Breast epithelium (tissue), 4 donors: Measurements from ENCODE around the gene ZACN. TPM values are rescaled to one million over a fixed set of nuclear protein-coding genes. Genes with fewer than 3 reads are reported as not detected.

Experiments used
- DNase-seq, 2 donors: peaks; one replicate each; pipeline ENCODE4 v3.0.0-alpha.2; 2019; ENCODE audit warnings: low spot score in 2 of 2
- H3K27ac ChIP-seq, 2 donors: fragments of 200-600 bp; sonication (generic) in 1 of 2; one replicate each; pipeline ENCODE4 v1.5.1; 2016 to 2019; ENCODE audit warnings: mild to moderate bottlenecking in 1 of 2
- H3K27me3 ChIP-seq, 2 donors: fragments of 200-600 bp; sonication (generic) in 1 of 2; one replicate each; pipeline versions ENCODE4 v1.5.1 to v1.6.0; 2017 to 2019; ENCODE audit warnings: control low read depth in 1 of 2, mild to moderate bottlenecking in 1 of 2
- H3K36me3 ChIP-seq: fragments of 200-600 bp; one replicate; pipeline ENCODE4 v1.5.1; 2019
- H3K4me1 ChIP-seq, 2 donors: fragments of 200-600 bp; sonication (generic); one replicate each; pipeline ENCODE4 v1.5.1; 2016 to 2019; ENCODE audit warnings: control low read depth in 1 of 2
- H3K4me3 ChIP-seq, 3 donors: fragments of 200-600 bp; sonication (generic); 1 replicate in 2 of 3; 2 replicates in 1 of 3; pipeline ENCODE4 v1.5.1; 2016 to 2019; ENCODE audit warnings: mild to moderate bottlenecking in 3 of 3, moderate library complexity in 2 of 3
- H3K9me3 ChIP-seq, 2 donors: fragments of 200-600 bp; sonication (generic) in 1 of 2; one replicate each; pipeline ENCODE4 v1.5.1; 2016 to 2019; ENCODE audit warnings: control low read depth in 1 of 2
- POLR2A ChIP-seq: fragments of 450-650 bp; IDR thresholded peaks from one replicate; pipeline ENCODE4 v1.6.1; 2016; ENCODE audit warnings: antibody characterized with exemption, mild to moderate bottlenecking, moderate library complexity
- POLR2AphosphoS5 ChIP-seq, 3 donors: sonication (generic); formaldehyde crosslinking; IDR thresholded peaks; one replicate each; pipeline ENCODE4 v1.6.1; 2017; ENCODE audit warnings: antibody characterized with exemption in 3 of 3
- intact Hi-C: fragments of 100-400 bp; cut with DNase I; formaldehyde crosslinking; loops from one replicate; pipeline ENCODE4 v1.15.1; 2023; ENCODE audit warnings: low total_unique reads
- total RNA-seq, 3 donors: library from RNA; depleted of rRNA; stranded (reverse); fragments of >200 nt; gene quantifications; one replicate each; pipeline ENCODE4 v1.1.0, GENCODE V29; 2016
- TF ChIP-seq, protein P1 (sequence below), 3 donors: fragments of 450-650 bp; IDR thresholded peaks; one replicate each; pipeline ENCODE4 v1.5.1; 2016 to 2017; ENCODE audit warnings: antibody characterized with exemption in 3 of 3, mild to moderate bottlenecking in 3 of 3, moderate library complexity in 3 of 3

Gene ZACN
- total RNA-seq, 3 donors from 2014 or later: not detected

DNA sequence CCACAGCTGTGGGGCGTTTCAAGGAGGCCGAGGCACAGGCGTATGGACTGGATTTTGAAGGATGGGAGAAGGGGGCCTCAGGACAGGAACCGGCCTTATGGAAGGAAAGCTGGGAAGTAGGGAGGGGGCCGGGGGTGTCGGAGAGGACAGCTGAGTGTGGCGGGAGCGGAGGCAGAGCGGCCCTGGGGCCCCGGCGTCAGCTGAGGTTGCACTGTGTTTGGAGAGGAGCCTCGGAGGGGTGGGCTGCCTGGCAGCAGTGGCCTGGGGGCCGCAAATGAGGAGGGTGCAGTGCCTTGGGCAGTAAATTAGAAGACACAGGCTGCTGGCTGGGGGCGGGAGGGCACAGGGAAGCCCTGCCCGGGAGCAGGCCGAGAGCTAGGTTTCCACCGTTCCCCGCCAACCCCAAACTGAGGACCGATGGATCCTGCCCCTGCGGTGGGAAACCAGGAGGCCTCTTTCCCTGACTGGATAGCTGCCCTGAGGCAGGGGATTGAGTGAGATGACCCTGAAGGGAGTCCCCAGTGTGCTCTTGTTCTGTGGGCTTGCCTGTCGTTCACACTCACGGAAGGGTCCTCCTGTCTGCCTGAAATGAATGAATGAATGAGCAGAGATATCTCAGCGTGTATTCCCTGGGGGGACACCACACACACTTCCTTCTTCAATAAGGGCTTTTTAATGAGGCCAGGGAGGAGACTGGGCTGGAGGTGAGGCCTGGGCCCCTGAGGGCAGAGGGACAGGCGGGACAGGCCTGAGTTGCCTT lies 43.6 kb downstream of the ZACN start:
- H3K4me1 ChIP-seq: peaks cover 0 to 6% of the 10 kb centered on the region in 2 donors
- TF ChIP-seq POLR2AphosphoS5 (IDR thresholded peaks at IDR 0.05) (no peak), POLR2A (no peak)
- TF ChIP-seq, protein P1, sequence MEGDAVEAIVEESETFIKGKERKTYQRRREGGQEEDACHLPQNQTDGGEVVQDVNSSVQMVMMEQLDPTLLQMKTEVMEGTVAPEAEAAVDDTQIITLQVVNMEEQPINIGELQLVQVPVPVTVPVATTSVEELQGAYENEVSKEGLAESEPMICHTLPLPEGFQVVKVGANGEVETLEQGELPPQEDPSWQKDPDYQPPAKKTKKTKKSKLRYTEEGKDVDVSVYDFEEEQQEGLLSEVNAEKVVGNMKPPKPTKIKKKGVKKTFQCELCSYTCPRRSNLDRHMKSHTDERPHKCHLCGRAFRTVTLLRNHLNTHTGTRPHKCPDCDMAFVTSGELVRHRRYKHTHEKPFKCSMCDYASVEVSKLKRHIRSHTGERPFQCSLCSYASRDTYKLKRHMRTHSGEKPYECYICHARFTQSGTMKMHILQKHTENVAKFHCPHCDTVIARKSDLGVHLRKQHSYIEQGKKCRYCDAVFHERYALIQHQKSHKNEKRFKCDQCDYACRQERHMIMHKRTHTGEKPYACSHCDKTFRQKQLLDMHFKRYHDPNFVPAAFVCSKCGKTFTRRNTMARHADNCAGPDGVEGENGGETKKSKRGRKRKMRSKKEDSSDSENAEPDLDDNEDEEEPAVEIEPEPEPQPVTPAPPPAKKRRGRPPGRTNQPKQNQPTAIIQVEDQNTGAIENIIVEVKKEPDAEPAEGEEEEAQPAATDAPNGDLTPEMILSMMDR (IDR thresholded peaks at IDR 0.05): no peak
- intact Hi-C loops: loop anchor here (1.0 kb wide), 1 partner anchor 156 kb away; no protein-coding TSS in a partner anchor
- H3K9me3 ChIP-seq: no peaks in the 10 kb centered on the region
- no peaks in the 10 kb centered on the region for H3K36me3 ChIP-seq
- H3K4me3 ChIP-seq: no peak overlapping the region
- no peak overlapping the region for H3K27ac ChIP-seq
- no peak for DNase-seq
- no peaks in the 10 kb centered on the region for H3K27me3 ChIP-seq

DNA sequence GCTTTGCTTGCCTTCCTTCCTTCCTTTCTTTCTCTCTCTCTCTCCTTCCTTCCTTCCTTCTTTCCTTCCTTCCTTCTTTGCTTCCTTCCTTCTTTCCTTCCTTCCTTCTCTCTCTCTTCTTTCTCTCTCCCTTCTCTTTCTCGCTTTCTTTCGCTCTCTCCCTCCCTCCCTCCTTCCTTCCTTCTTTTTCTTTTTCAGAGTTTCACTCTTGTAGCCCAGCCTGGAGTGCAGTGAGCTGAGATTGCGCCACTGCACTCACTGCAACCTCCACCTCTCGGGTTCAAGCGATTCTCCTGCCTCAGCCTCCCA lies 44.2 kb downstream of the ZACN start:
- Histone ChIP-seq H3K4me3 (no peak overlapping the region), H3K36me3 (no peaks in the 10 kb centered on the region), H3K27ac (no peak overlapping the region), H3K4me1 (peaks cover 0 to 6% of the 10 kb centered on the region in 2 donors), H3K9me3 (no peaks in the 10 kb centered on the region), H3K27me3 (no peaks in the 10 kb centered on the region)
- DNase-seq: no peak
- intact Hi-C loops: loop anchor here (1.0 kb wide), 1 partner anchor 155 kb away; no protein-coding TSS in a partner anchor
- TF ChIP-seq, protein P1 (IDR thresholded peaks at IDR 0.05): no peak
- no peak for TF ChIP-seq POLR2A
- TF ChIP-seq POLR2AphosphoS5 (IDR thresholded peaks at IDR 0.05): no peak

DNA sequence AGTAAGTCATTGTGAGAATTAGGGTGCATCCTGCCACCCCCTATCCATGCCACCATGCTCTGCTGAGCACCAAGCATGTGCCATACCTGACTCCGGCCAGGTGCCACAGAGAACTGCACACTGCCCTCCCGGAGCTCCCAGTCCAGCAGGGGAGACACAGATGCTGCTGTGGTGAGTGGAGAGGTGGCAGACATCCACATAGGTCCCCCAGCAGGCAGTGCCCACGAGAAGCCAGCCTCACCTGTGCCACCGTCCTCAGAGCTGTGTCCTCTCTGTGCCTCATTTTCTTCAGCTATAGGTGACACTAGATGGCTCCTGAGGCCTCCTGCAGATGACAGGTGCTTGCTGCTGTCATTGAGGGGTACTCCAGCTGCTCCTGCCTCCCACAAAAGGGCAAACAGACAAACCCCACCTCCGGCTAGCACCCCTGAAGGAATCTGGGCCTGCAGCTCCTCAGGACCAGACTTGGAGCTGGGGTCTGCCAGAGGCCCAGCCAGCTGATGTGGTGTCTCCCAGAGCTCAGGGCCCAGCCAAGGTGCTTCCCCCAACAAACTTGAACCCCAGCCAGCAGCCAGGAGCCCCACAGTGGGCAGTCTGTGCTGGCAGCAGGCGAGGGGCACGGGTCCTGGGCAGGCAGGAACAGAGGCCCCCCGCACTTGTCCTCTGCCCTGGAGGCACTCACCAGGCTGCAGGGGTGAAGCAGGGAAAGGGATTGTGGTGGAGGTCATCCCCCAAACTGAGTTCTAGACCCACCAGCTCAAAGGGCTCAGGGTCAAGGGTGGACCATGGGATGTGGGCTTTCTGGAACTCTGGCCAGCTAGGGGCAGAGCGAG lies 45.0 kb downstream of the ZACN start:
- H3K9me3 ChIP-seq: no peaks in the 10 kb centered on the region
- peaks cover 0 to 6% of the 10 kb centered on the region in 2 donors for H3K4me1 ChIP-seq
- H3K27ac ChIP-seq: no peak overlapping the region
- intact Hi-C loops: loop anchor here (1.0 kb wide), 1 partner anchor 154 kb away; no protein-coding TSS in a partner anchor
- TF ChIP-seq, protein P1 (IDR thresholded peaks at IDR 0.05): no peak
- TF ChIP-seq POLR2A (no peak), POLR2AphosphoS5 (IDR thresholded peaks at IDR 0.05) (no peak)
- H3K27me3 ChIP-seq: no peaks in the 10 kb centered on the region
- no peak for DNase-seq
- no peak overlapping the region for H3K4me3 ChIP-seq
- H3K36me3 ChIP-seq: no peaks in the 10 kb centered on the region

DNA sequence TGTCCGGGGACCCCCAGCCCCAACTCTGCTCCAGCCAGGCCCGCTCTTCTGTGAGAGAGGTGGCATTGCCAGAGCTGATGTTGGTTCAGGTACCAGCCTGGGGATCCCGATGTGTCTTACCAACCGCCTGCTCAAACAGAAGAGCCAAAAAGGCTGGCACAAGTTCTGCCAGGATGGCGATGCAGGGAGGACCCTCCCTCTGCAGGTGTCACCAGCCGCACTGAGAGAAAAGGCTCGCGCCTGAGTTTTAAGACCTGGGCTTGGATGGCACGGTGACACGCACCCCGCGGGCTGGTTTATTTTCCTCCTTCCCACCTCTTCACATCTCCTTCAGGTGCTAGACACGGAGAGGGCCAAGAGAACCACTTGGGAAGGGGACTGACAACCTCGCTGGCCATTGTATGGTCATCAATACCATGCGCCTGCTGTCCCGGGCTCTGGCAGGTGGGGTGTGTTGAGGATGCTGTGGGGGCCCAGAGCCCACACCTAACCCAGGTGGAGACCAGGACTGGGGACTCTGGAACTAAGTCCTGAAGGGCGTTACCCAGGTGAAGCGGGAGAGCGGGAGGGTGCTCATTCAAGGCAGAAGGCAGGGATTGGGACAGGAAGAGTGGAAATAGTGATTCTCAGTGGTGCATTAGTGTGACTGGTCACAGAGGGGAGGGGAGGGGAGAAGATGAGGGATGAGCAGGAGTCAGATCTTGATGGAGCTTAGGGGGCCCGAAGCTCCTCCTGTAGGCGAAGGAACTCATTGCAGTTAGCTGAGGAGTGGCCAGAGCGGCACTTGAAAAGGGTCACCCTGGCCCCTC lies 45.8 kb downstream of the ZACN start:
- Histone ChIP-seq H3K27me3 (no peaks in the 10 kb centered on the region), H3K4me3 (no peak overlapping the region), H3K9me3 (no peaks in the 10 kb centered on the region), H3K27ac (no peak overlapping the region), H3K4me1 (peaks cover 0 to 6% of the 10 kb centered on the region in 2 donors), H3K36me3 (no peaks in the 10 kb centered on the region)
- TF ChIP-seq POLR2AphosphoS5 (IDR thresholded peaks at IDR 0.05) (no peak), POLR2A (no peak)
- TF ChIP-seq, protein P1 (IDR thresholded peaks at IDR 0.05): no peak
- DNase-seq: no peak
- intact Hi-C loops: no loop called here
